Memory B cell (primary cell): ENCODE measurements around the gene GOLM1.

Source experiments
- ATAC-seq: fragments of 150-1000 bp; cut with Tn5 transposase; 2 replicates; pipeline ENCODE4 v1.10.0; 2021; ENCODE audit warnings: low read depth, mild to moderate bottlenecking, moderate library complexity
- DNase-seq, 2 donors: peaks; one replicate each; pipeline ENCODE4 v3.0.0; 2022; ENCODE audit warnings: low spot score in 2 of 2
- H3K27ac Mint-ChIP-seq: one replicate; pipeline ENCODE4 v1.8.0; 2022; ENCODE audit warnings: mild to moderate bottlenecking, moderate library complexity, mixed read lengths
- H3K27me3 Mint-ChIP-seq: one replicate; pipeline ENCODE4 v1.8.0; 2022; ENCODE audit warnings: mixed read lengths
- H3K36me3 Mint-ChIP-seq: one replicate; pipeline ENCODE4 v1.8.0; 2022; ENCODE audit warnings: mild to moderate bottlenecking, mixed read lengths
- H3K4me1 Mint-ChIP-seq: one replicate; pipeline ENCODE4 v1.8.0; 2022; ENCODE audit warnings: mixed read lengths
- H3K4me3 Mint-ChIP-seq: one replicate; pipeline ENCODE4 v1.8.0; 2022; ENCODE audit warnings: mild to moderate bottlenecking, moderate library complexity, mixed read lengths
- H3K9me3 Mint-ChIP-seq: one replicate; pipeline ENCODE4 v1.8.0; 2022; ENCODE audit warnings: mixed read lengths

Gene GOLM1

DNA sequence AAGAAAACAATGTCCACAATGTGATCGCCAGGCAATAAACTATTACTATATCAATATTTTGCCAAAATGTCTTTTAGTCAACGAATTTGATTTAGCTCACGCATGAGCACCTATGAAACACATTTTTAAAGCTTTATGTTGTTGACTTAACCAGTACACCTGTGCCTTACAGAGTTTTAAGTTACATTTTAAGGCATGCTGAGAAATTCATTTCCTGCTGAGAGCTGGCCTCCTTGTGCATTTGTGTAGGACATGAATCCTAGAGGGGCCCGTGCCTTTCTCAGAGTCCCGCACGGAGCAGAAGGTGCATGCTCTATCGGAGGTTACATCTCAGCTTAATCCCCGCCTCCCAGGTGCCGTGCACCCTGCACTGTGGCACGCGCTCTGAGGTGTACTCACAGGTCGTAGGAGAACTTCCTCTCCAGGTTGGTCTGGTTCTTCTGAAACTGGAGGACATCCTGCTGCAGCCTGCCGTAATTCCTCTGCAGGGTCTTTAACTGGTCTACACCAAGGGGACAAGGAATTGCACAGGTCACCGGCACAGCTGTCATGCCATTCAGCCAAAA is 53.2 kb downstream of the GOLM1 start:
- no peak overlapping the region for H3K27ac Mint-ChIP-seq
- no peak for DNase-seq
- no peaks in the 10 kb centered on the region for H3K4me1 Mint-ChIP-seq
- no peak overlapping the region for H3K4me3 Mint-ChIP-seq
- H3K27me3 Mint-ChIP-seq, result peaks cover 2% of the 10 kb centered on the region
- ATAC-seq, result no peak
- no peaks in the 10 kb centered on the region for H3K9me3 Mint-ChIP-seq
- H3K36me3 Mint-ChIP-seq, result no peaks in the 10 kb centered on the region

DNA sequence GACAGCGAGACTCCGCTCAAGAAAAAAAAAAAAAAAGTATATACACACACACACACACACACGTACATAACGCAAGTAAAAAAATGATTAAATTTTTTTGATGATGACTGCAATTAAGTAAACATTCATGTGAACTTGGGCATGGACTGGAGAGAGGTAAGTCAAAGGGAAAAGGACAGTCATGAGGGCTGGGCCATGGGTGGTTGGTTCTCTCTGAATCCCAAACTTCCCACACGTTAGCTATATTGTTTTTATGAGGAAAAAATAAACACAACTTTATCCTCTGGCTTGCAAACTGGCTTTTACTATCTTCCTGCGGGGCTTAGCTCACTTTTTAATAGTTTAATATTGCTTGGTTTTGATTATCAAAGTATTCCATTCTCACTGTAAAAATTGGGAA is 53.7 kb downstream of the GOLM1 start:
- Mint-ChIP-seq H3K4me1 (no peaks in the 10 kb centered on the region), H3K27me3 (peaks cover 2% of the 10 kb centered on the region), H3K9me3 (no peaks in the 10 kb centered on the region), H3K36me3 (no peaks in the 10 kb centered on the region), H3K27ac (no peak overlapping the region), H3K4me3 (no peak overlapping the region)
- ATAC-seq, result no peak
- DNase-seq, result no peak

DNA sequence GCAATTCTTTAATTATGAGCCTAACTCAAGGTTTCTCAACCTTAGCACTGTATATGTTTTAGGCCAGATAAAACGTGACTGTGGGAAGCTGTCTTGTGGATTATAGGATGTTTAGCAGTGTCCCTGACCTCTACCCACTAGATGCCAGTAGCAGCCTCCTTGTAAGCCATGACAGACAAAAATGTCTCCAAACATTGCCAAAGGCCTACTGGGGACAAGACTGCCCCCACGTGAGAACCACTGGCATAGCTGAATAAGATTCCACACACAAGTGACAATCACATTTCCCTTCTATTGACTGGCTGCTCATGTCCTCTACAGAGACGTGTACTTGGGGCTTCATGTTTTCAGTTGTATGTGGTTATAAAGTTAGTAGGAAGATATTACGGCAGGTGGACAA is 55.4 kb downstream of the GOLM1 start:
- ATAC-seq (no peak), DNase-seq (no peak)
- H3K27me3 Mint-ChIP-seq, result peaks cover 2% of the 10 kb centered on the region
- no peaks in the 10 kb centered on the region for H3K9me3 Mint-ChIP-seq
- H3K36me3 Mint-ChIP-seq, result no peaks in the 10 kb centered on the region
- H3K4me1 Mint-ChIP-seq, result no peaks in the 10 kb centered on the region
- H3K27ac Mint-ChIP-seq, result no peak overlapping the region
- H3K4me3 Mint-ChIP-seq, result no peak overlapping the region

DNA sequence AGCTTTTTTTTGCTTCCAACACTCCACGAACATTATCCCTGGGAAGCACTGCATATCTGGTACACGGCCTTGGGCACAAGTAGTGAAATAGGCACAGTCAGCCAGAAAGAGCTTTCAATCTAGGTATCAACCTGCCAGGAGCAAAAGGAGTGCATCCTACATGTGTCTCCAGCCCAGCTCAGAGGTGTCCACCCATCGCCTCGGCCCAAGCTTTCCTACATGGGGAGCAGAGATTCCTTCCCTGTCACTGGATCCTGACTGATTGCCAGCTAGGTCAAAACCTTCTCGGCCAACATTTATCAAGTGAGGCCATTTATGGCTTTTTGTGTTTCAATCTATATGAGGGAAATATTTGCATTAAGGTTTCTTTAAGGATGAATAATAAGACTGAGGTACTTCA is 55.8 kb downstream of the GOLM1 start:
- ATAC-seq, result no peak
- DNase-seq, result no peak
- Mint-ChIP-seq H3K27ac (no peak overlapping the region), H3K4me3 (no peak overlapping the region), H3K4me1 (no peaks in the 10 kb centered on the region), H3K9me3 (no peaks in the 10 kb centered on the region), H3K27me3 (peaks cover 2% of the 10 kb centered on the region), H3K36me3 (no peaks in the 10 kb centered on the region)

DNA sequence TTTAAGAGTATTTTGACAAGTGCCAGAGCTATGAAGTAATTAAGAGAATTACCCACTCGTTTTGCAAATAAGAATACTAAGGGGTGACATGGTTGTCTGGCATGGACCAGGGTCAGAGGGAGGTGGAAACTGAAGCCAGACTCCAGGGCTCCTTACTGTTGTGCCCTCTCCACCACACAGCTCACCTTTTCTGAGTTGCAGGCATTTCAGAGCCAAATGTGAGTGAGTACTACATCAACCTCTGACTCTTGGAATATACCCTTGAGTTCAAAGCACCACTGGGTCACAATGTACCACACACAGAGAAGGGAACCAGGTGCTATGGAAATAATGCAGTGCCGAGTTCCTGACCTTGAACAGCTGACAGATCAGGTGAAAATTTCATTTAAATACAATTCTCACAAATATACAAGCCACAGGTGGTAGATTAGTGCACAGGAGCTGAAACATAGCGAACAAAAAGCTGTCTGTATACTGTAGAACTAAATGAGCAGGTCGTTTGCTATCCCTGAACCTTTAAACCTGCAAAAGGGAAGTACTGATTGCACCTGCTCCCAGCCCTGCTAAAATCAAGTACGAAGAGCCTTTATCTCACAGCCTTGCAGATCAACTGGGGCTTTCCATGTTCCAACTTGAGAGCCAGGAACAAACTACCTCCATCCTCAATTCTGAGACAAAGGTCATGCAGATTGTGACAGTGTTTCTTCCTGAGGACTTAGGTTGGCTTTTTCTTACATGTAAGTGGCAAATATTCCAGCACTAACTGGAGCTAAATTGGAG is 57.0 kb downstream of the GOLM1 start:
- peaks cover 2% of the 10 kb centered on the region for H3K27me3 Mint-ChIP-seq
- no peaks in the 10 kb centered on the region for H3K4me1 Mint-ChIP-seq
- no peak overlapping the region for H3K4me3 Mint-ChIP-seq
- no peaks in the 10 kb centered on the region for H3K9me3 Mint-ChIP-seq
- H3K36me3 Mint-ChIP-seq, result no peaks in the 10 kb centered on the region
- ATAC-seq, result no peak
- no peak overlapping the region for H3K27ac Mint-ChIP-seq
- no peak for DNase-seq

DNA sequence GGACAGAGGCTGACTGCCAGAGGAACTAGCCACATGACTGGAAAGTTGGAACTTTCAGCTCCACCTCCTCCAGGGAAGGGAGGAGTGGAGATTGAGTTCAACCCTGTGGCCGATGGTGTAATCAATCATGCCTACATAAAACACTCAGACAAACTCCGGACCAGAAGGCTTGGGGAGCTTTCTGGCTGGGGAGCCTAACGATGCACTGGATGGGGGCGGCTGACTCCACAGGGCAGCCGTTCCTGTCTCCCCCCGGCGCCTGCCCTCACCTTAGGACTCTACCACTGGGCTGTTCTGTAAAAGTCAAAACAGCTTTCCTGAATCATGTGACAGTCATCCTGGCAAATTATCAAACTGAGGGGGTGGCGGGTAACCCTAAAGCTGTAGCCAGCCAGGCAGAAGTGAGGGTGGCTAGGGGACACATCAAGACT is 58.0 kb downstream of the GOLM1 start:
- no peaks in the 10 kb centered on the region for H3K9me3 Mint-ChIP-seq
- no peak overlapping the region for H3K27ac Mint-ChIP-seq
- ATAC-seq, result no peak
- no peak overlapping the region for H3K4me3 Mint-ChIP-seq
- peaks cover 2% of the 10 kb centered on the region for H3K27me3 Mint-ChIP-seq
- H3K4me1 Mint-ChIP-seq, result no peaks in the 10 kb centered on the region
- DNase-seq, result no peak
- no peaks in the 10 kb centered on the region for H3K36me3 Mint-ChIP-seq

DNA sequence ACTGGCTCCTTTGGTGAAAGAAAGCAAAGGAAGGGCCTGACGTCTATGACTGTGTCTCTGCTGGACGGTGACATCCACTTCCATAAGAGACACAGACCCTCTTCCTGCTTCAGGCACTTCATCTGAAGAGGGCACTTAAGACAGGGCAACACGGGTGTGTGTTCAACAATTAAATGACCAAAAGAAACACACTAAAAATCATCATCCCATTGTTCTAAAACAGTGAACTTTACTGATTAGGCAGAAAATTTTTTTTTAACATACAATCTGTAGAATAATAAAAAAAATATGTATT is 58.5 kb downstream of the GOLM1 start:
- Mint-ChIP-seq H3K27ac (no peak overlapping the region), H3K4me1 (no peaks in the 10 kb centered on the region), H3K36me3 (no peaks in the 10 kb centered on the region), H3K9me3 (no peaks in the 10 kb centered on the region), H3K27me3 (peaks cover 2% of the 10 kb centered on the region), H3K4me3 (no peak overlapping the region)
- DNase-seq, result no peak
- ATAC-seq, result no peak

DNA sequence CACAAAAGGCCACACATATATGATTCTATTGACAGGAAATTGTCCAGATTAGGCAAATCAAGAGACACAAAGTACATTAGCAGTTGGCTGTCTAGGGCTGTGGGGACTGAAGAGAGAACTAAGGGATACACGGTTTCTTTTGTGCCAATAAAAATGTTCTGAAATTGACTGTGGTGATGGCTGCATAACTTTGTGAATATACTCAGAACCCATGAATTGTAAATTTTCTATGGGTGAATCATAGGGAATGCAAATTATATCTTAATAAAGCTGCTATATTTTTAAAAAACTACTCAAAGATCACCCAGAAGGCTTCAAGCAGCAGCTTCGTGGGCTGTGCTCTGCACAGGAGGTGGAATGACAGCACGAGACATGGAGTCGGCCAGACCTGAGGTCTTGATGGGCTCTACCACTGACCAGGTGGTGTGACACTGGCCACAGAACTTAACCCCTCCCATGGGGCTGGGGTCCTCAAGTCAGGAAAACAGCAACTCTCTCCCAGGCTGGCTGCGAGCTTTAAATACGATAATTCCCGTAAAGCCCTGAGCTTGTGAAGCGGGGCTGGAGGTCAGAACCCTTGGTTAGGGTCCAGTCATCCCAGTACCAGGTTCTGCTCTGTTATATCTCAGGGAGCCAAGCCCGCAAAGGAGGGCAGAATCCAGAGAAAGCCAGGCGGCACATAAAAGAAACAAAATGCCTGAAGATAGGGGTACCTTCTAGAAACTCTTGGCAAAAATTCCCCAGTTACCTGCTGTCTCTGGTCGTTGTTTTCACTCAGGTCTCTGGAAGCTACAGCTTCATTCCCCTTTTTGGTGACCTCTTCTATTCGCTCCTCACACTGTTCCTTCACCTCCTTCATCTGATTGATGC is 59.1 kb downstream of the GOLM1 start:
- Mint-ChIP-seq H3K27ac (no peak overlapping the region), H3K4me3 (no peak overlapping the region), H3K36me3 (no peaks in the 10 kb centered on the region), H3K4me1 (no peaks in the 10 kb centered on the region), H3K9me3 (no peaks in the 10 kb centered on the region), H3K27me3 (peaks cover 2% of the 10 kb centered on the region)
- no peak for DNase-seq
- no peak for ATAC-seq

DNA sequence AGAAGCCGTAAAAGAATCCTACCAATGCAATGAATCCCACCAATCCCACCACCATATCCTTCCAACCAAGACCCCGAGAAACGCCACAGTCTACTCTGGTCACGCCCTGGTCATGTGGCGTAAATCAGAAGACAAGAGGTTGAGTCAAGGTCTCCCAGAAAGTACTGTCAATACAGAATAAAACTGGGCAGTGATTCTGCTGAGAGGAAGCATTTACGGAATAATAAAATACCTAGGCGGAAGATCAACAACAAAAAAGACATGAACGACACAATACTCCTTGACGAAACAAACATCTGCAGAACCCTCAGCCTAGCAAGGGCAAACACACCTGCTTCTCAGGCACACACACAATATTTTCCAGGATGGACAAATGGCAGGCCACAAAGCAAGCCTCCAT is 62.8 kb downstream of the GOLM1 start:
- no peak for ATAC-seq
- Mint-ChIP-seq H3K27me3 (no peaks in the 10 kb centered on the region), H3K4me1 (no peaks in the 10 kb centered on the region), H3K27ac (no peak overlapping the region), H3K36me3 (peaks cover 4% of the 10 kb centered on the region), H3K9me3 (no peaks in the 10 kb centered on the region), H3K4me3 (no peak overlapping the region)
- DNase-seq, result no peak

DNA sequence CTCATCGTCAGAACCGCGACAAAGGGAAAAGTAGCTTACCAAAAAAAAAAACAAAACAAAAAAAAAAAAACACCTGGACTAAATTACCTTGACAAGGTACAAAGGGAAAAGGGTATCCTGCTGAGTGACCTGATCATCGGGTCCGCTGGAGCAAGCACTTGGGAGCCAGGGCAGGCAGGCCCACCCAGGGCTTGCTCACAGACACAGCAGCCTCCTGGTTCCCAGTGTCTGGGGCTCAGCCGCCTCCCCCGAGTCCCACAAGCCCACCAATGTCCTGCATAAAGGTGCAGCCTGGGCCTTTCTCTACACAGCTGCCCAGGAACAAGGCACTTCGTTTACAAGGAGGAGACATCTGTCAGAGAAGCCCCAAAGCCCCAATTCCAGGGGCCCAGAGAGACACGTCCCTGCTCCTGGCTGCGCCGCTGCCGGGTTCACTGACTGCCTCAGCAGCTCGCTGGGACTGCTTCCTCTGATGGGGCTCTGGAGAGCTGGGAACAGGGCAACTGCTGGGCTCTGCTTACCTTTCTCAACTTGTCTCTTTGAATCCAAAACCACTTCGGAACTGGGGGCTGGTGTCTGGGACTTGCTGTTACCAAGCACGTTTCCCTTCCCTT is 63.4 kb downstream of the GOLM1 start:
- DNase-seq (no peak), ATAC-seq (no peak)
- Mint-ChIP-seq H3K4me3 (no peak overlapping the region), H3K36me3 (peaks cover 4% of the 10 kb centered on the region), H3K27me3 (no peaks in the 10 kb centered on the region), H3K9me3 (no peaks in the 10 kb centered on the region), H3K27ac (no peak overlapping the region), H3K4me1 (no peaks in the 10 kb centered on the region)

DNA sequence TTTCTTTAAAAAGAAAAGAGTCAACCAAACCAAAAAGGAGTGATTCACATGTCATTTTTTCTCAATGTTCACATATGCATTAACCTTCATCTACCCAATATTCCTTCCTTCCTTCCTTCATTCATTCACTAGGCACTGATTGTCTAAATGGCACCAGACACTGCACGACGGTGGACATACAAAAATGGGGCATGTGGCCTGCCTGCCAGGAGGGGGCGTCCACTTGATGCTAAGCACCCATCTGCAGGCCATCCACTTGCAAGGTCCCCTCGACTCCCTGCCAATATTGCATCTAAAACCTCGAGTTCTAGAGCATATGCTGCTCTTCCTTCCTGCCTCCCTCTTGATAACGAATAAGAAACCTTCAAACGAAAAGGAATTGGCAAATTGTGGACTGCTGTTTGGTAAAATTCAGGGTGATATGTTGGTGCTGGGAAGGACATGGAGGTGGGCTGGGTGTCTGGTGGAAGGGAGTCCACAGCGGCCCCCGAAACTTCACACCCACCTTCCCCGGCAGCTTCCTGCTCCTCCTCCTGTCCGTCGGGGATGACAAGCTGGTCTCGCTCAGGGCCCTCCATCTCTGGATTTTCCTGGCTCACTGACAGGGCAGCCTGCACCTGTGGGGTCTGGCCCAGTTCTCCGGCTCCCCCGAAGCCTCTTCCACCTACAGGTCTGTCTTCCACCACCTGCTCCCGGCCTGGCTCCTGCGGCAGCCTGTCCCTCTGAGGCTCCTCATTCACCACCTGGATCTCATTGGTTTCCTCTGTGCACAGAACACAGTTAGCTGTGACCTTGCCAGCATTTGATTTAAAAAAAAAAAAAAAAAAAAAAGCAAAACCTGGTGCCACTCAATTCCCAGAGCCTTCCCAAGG is 64.3 kb downstream of the GOLM1 start:
- Mint-ChIP-seq H3K4me3 (no peak overlapping the region), H3K36me3 (peaks cover 4% of the 10 kb centered on the region), H3K27ac (no peak overlapping the region), H3K9me3 (no peaks in the 10 kb centered on the region), H3K4me1 (no peaks in the 10 kb centered on the region), H3K27me3 (no peaks in the 10 kb centered on the region)
- no peak for DNase-seq
- ATAC-seq, result no peak

DNA sequence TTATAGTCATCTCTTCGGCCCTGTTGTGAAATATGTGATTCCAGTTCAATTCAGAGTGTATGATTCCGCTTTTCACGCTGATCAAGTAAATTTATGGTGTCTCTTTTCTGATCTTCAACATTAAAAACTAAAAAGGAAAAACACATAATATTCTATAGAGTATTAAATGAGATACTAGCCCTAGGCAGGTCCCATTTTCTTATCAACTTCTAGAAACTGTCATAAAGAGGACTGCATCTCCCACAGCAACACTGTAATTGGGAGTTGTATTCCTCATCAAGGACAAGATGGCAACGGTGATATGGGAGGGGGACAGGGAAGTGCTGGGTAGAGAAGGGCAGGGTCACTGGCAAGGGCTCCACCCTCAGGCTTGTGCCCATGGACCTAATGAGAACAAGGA is 71.6 kb downstream of the GOLM1 start:
- Mint-ChIP-seq H3K9me3 (peaks cover 4% of the 10 kb centered on the region), H3K36me3 (peaks cover 48% of the 10 kb centered on the region)

DNA sequence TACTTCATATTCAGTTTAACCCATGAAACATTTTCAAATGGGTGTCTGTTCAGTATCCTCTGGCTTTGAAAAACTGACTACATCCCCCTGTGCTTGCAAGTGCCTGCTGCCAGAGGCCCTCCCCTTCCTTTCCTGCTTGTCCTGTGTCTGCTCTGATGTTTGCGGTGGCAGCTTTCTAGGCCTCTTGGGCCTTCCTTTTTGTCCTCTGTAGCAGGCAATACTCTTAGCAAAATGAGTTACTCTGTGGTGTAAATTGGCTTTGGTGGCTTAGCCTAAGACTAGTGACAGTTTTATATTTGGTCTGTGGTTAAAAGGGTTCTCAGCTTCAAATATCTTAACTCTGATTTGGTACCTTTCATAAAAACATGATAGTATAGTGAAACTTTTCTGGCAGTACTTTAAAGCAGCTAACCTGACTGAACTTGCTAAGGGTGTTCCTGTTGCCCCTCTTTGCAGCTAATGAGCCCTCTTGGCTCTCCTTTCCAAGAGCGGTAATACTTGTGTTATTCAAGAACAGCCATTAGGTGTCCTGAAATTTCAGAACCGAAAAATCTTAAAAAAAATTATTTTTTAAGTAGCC is 76.6 kb downstream of the GOLM1 start:
- Mint-ChIP-seq H3K36me3 (peaks cover 53% of the 10 kb centered on the region), H3K9me3 (peaks cover 2% of the 10 kb centered on the region), H3K4me1 (no peaks in the 10 kb centered on the region), H3K27me3 (no peaks in the 10 kb centered on the region), H3K4me3 (no peak overlapping the region), H3K27ac (no peak overlapping the region)
- DNase-seq (no peak), ATAC-seq (no peak)

More for the DNA sequence above, 71.6 kb downstream of the GOLM1 start:
- no peaks in the 10 kb centered on the region for H3K27me3 Mint-ChIP-seq
- H3K27ac Mint-ChIP-seq, result no peak overlapping the region
- ATAC-seq (no peak), DNase-seq (no peak)
- no peaks in the 10 kb centered on the region for H3K4me1 Mint-ChIP-seq
- H3K4me3 Mint-ChIP-seq, result no peak overlapping the region
